DMS153 (cell line): Measurements from ENCODE around the gene DNASE1.

ENCODE experiments used
- DNase-seq: peaks from one replicate; lab custom pipeline; 2025; lab: John Stamatoyannopoulos, UW

DNASE1 gene

GRCh38 chr16:3664187-3664896 lies 9.9 kb downstream of the DNASE1 start:
- no peak for DNase-seq

- no peak for DNase-seq
These were observed 11.0 kb downstream of the DNASE1 start for GRCh38 chr16:3665508-3665907.

GRCh38 chr16:3668626-3669025 lies 14.1 kb downstream of the DNASE1 start:
- no peak for DNase-seq

- no peak for DNase-seq
These were observed 14.6 kb downstream of the DNASE1 start for GRCh38 chr16:3669082-3669481.

- DNase-seq = no peak
These were observed 16.2 kb downstream of the DNASE1 start for GRCh38 chr16:3670711-3671110.

GRCh38 chr16:3671424-3671823 lies 16.9 kb downstream of the DNASE1 start:
- no peak for DNase-seq

- no peak for DNase-seq
These were observed 18.1 kb downstream of the DNASE1 start for GRCh38 chr16:3672571-3673041.

GRCh38 chr16:3673201-3673600 lies 18.7 kb downstream of the DNASE1 start:
- no peak for DNase-seq

- no peak for DNase-seq
These were observed 19.3 kb downstream of the DNASE1 start for GRCh38 chr16:3673676-3674377.

GRCh38 chr16:3674513-3675295 lies 20.2 kb downstream of the DNASE1 start:
- no peak for DNase-seq

GRCh38 chr16:3675601-3676130 lies 21.2 kb downstream of the DNASE1 start:
- DNase-seq = no peak

GRCh38 chr16:3677994-3678393 lies 23.5 kb downstream of the DNASE1 start:
- no peak for DNase-seq

GRCh38 chr16:3681206-3681605 lies 26.7 kb downstream of the DNASE1 start:
- DNase-seq = no peak

- DNase-seq = no peak
These were observed 32.5 kb downstream of the DNASE1 start for GRCh38 chr16:3687021-3687420.

GRCh38 chr16:3687792-3688191 lies 33.3 kb downstream of the DNASE1 start:
- no peak for DNase-seq

- DNase-seq = no peak
These were observed 35.2 kb downstream of the DNASE1 start for GRCh38 chr16:3689731-3690130.

- peak; percentile 33 for DNase-seq
These were observed 36.0 kb downstream of the DNASE1 start for GRCh38 chr16:3690470-3690928.

- DNase-seq = no peak
These were observed 36.7 kb downstream of the DNASE1 start for GRCh38 chr16:3690980-3691720.

GRCh38 chr16:3691761-3692160 lies 37.3 kb downstream of the DNASE1 start:
- no peak for DNase-seq

- no peak for DNase-seq
These were observed 39.6 kb downstream of the DNASE1 start for GRCh38 chr16:3694051-3694450.

- DNase-seq = no peak
These were observed 41.3 kb downstream of the DNASE1 start for GRCh38 chr16:3695610-3696369.
